GM21717 (cell line): ENCODE results near the gene ZBED1.
"Not testable (repeated sequence)": the region's sequence is repeated elsewhere in the genome, so short reads cannot be mapped to it uniquely, and the experiment has no call there.

Experiments used
- ATAC-seq: cut with Tn5 transposase; IDR thresholded peaks from one replicate; pipeline ENCODE4 v1.9.1; 2021; ENCODE audit warnings: mild to moderate bottlenecking, moderate library complexity; ENCODE audit not compliant: unreplicated experiment

The ZBED1 gene

DNA sequence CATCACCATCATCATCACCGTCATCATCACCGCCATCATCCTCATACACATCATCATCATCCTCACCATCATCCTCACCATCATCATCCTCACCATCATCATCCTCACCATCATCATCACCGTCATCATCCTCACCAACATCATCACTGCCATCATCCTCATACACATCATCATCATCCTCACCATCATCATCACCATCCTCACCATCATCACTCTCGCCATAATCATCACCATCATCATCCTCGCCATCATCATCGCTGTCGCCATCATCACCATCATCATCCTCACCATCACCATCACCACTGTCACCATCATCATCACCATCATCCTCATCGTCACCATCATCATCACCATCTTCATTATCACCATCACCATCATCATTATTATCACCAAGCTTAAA lies 19.8 kb upstream of the ZBED1 start:
- no peak for ATAC-seq

GRCh38 chrX:2519638-2520037 lies 18.9 kb upstream of the ZBED1 start:
- ATAC-seq = not testable (repeated sequence)

GRCh38 chrX:2517055-2517454 lies 16.3 kb upstream of the ZBED1 start:
- ATAC-seq = peak; percentile 1

- peak; percentile 53 for ATAC-seq
These were observed 15.8 kb upstream of the ZBED1 start for GRCh38 chrX:2516623-2517022.

GRCh38 chrX:2514131-2514530 lies 13.4 kb upstream of the ZBED1 start:
- no peak for ATAC-seq

- ATAC-seq = no peak
These were observed 12.4 kb upstream of the ZBED1 start for GRCh38 chrX:2513121-2513664.

GRCh38 chrX:2512501-2512900 lies 11.7 kb upstream of the ZBED1 start:
- no peak for ATAC-seq

DNA sequence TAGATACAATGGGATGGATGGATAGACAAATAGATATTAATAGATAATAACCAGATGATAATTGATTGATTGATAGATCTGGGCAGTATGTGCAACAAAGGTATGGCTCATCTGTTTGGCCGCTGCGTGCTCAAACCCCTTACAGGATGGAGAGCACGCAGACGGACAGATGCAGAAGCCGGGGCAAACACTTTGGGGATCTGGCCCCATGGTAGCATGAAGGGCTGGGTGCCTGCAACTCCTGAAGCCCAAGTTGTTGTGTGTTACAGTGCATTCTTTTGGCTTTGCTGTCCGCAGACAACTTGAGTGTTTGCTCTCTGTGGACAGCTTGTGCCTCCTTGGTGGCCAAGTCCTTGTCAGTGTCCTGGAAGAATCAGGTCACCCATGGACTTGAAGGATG lies 10.6 kb upstream of the ZBED1 start:
- ATAC-seq = no peak

GRCh38 chrX:2508648-2509335 lies 8.0 kb upstream of the ZBED1 start:
- ATAC-seq = no peak

GRCh38 chrX:2507904-2508627 lies 7.3 kb upstream of the ZBED1 start:
- no peak for ATAC-seq

DNA sequence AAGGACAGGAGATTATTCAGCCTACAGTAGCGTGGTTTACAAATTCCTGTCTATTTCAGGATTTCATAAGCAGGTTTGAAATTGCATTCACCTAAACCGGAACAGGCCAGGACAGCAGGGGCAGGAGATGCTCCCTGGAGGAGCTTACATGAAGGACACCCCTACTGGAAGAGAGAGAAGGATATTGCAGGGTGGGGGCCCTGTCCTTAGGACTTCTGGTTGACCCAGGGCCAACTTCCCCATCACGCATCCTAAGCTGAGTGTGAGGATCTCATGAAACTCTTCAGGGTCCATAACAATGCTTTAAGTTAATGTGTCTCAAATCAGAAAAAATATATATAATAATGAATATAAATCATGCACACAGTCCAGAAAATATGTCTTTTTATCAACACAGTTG lies 6.4 kb upstream of the ZBED1 start:
- ATAC-seq = no peak

- not testable (repeated sequence) for ATAC-seq
These were observed 4.6 kb upstream of the ZBED1 start for GRCh38 chrX:2505341-2505740.

DNA sequence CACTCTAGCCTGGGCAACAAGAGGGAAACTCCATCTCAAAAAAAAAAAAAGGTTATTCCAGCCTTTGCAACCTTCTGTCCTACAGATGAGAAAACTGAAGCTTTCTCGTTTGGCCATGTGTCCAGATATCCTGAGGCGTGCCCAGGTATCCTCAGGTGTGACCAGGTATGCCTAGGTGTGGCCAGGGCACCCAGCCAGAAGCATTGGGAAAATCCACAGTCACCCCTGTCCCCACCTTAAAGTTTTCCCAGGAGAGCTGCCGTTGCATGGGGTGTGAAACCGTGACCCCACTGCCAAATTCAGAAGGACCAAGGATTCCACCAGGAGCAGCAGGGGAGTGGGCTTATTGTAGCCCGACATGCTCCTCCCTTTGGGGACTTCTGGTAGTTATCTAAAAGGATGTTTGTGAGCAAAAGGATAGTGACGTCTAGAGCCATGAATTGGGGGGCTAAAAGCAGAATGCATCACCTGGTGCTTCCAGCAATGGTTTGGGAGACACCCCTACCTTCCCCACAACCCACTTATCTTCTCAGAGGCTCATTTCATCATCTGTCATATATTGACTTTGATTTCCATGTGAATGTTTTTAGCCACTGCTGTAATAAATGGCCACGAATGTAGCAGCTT lies 4.0 kb upstream of the ZBED1 start:
- ATAC-seq = no peak

GRCh38 chrX:2503591-2504500 lies 3.1 kb upstream of the ZBED1 start:
- ATAC-seq = no peak

DNA sequence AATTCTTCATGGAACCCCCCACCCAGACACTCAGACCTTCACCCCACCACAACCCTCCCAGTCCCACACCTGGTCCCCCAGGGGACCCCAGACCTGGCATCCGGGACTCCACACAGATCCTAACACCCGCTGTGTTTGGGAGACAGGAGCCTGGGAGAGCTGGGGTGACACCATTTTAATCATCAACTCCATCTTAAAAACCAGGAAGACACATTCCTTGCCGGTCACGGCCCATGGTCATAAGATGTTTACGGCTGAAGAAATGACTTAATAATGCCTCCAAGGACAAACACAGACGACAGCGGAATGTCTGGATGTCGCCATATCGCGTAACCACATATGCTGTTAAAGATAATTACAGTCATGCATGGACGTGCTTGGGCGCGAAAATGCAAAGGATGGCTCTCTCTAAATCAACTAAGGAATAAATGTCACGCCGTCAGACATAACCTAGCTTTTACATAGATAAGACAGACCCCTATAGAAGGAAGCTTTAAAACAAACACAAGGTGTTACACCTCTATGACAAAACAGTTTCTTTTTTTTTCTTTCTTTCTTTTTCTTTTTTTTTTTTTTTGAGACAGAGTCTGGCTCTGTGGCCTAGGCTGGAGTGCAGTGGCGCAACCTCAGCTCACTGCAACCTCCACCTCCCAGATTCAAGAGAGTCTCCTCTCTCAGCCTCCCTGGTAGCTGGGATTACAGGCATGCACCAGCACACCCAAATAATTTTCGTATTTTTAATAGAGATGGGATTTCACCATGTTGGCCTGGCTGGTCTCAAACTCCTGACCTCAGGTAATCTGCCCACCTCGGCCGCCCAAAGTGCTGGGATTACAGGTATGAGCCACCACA lies 2.1 kb upstream of the ZBED1 start:
- ATAC-seq = no peak

DNA sequence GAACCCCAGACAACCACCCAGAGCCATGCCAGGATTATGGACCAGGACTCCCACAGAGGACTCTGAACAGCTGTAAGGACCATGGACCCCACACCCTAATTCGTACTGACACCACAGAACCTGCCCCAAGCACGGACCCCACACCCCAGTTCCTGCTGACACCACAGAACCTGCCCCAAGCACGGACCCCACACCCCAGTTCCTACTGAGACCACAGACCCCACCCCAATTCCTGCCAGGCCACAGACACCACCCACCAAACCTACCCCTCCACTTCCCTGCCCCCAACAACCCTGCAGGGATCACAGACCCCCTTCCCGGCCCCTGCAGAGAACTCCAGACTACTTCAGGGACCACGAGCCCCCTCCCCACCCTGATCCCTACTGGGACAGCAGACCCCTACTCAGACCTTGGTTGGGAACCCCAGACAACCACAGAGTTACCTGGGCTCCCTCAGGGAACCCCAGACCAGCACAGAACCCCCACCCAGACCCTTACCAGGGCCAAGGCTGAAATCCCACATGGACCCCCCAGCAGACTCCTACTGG lies 1.4 kb upstream of the ZBED1 start:
- no peak for ATAC-seq

DNA sequence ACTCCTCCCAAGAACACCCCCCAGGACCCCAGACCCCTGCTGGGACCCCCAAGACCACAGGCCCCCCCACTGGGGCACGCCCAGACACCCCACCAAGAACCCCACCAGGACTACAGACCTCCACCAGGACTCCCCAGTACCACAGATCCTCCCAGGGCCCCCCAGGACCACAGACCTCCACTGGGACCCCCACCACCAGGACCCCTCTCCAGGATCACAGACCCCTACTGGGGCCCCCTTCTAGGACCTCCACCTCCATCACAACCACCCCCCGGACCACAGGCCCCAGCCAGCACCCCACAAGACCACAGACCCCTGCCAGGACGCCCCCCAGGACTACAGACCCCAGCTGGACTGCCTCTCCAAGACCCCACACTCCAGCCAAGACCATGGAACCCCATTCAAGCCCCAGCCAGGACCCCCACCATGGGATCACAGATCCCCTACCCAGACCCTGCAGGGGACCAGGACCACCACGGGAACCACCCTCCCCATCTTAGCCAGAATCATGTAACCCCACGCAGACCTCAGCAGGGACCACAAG lies 855 bp upstream of the ZBED1 start:
- ATAC-seq = no peak

DNA sequence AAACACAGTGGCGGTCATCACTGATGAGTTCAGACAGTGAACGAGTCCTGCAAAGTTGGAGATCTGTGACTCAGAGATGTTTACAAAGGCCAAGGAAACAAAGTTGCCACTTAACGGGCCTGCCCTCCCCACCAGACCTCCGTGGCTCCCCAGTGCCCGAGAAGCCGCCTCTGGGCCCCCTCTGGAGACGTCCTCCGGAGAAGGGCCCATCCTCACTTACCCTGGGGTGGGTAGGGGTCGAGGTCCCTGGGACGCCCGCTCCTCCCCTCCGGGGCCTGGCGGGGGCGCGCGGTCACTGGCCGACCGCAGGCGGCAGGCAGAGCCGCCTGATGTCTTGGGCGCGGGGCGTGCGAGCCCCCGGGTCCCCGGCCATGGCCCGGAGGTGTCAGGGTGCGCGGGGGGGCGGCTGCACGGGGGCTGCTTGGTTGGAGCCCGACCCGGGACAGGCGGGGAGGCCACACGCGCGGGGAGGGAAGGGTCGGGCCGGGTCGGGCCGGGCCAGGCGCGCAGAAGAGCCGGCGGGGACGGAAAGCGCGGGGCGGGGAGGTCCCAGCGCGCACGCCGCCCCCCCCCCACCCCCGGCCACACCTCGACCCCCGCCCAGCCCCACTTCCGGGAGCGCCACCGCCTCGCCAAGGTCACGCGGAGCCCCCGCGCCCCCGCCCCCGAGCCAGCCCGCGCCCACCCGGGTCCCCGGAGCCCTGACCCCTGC lies 529 bp downstream of the ZBED1 start:
- ATAC-seq = peak; percentile 58

DNA sequence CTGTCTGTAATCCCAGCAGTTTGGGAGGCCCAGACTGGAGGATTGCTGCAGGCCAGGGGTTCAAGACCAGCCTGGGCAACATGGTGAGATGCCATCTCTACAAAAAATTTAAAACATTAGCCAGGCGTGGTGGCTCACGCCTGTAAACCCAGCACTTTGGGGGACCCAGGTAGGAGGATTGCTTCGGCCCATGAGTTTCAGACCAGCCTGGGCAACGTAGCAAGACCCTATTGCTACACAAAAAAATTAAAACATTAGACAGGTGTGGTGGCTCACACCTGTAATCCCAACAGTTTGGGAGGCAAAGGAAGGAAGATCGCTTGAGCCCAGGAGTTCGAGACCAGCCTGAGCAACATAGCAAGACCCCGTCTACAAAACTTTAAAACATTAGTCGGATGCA lies 1.3 kb downstream of the ZBED1 start:
- no peak for ATAC-seq
